ENCODE results near the gene KMT2C. TPM values are rescaled to one million over a fixed set of nuclear protein-coding genes. Genes with fewer than 3 reads are reported as not detected.

KMT2C gene
- total and polyA plus RNA-seq, 2 of the 13 experiments (the other 11 are each of a cell fraction or from before 2014, with no cell fraction given): 7.1 to 14.4 TPM

DNA sequence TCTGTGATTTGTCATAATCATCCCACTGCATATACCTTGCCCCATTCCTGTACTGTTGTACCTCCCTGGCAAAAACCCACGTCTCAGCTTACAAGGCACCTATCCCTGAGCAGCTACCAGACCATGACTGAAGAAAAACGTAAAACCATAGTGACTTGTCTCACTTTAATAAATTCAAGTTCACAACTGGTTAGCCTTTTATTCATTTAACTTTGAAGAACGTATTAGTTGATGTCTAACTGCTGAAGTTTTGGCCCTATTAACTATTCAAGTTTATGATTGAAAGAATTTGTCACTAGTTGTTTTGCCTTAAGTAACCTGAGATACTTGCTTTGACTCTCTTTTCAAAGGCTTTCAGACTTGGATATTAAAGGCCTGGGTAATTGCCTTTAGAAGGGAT is 350.7 kb downstream of the KMT2C start:
- H3K4me2 ChIP-seq (ENCODE audit: low read depth, low read length): no peak overlapping the region
- ATAC-seq: no peak
- TF ChIP-seq MED8 (CRISPR knock-in tag; IDR thresholded peaks at IDR 0.05; ENCODE audit: insufficient replicate concordance) (no peak), HES4 (CRISPR knock-in tag; IDR thresholded peaks at IDR 0.05; ENCODE audit: borderline replicate concordance) (no peak), NFYB (CRISPR knock-in tag; IDR thresholded peaks at IDR 0.05) (no peak), ZNF746 (CRISPR knock-in tag; IDR thresholded peaks at IDR 0.05) (no peak), PTBP1 (IDR thresholded peaks at IDR 0.05; ENCODE audit: low read depth, low read length, poor library complexity, severe bottlenecking) (no peak), ZNF672 (CRISPR knock-in tag; IDR thresholded peaks at IDR 0.05) (no peak), ZNF776 (CRISPR knock-in tag; IDR thresholded peaks at IDR 0.05) (no peak), PHF20 (CRISPR knock-in tag; IDR thresholded peaks at IDR 0.05) (no peak), BRD4 (CRISPR knock-in tag; IDR thresholded peaks at IDR 0.05) (no peak), ZNF441 (CRISPR knock-in tag; IDR thresholded peaks at IDR 0.05; ENCODE audit: borderline replicate concordance) (no peak), NFE2L1 (CRISPR knock-in tag; IDR thresholded peaks at IDR 0.05; ENCODE audit: borderline replicate concordance) (no peak), ZNF367 (CRISPR knock-in tag; IDR thresholded peaks at IDR 0.05; ENCODE audit: borderline replicate concordance) (no peak)
- no peaks in the 10 kb centered on the region for H4K20me1 ChIP-seq (ENCODE audit: insufficient read depth, low read length)
- ChIA-PET POLR2A (no interaction called here), CTCF (ENCODE audit: low intra/inter-chr PET ratio, low total read pairs) (no interaction called here)
- no peak overlapping the region for H3K9ac ChIP-seq (ENCODE audit: insufficient read depth, low read depth, low read length)
- no peaks in the 10 kb centered on the region for H3K27me3 ChIP-seq (ENCODE audit: control insufficient read depth in 1 of 2, insufficient read depth in 2 of 2, low read length in 2 of 2)
- DNase-seq (ENCODE audit: low spot score): no peak
- in situ Hi-C loops (cut with HindIII; ENCODE audit: extremely low pct_ligation_motif_present, low pct_unique_long_range_greater_than_20kb) (no loop called here), intact Hi-C loops (cut with micrococcal nuclease; ENCODE audit: unreplicated experiment) (no loop called here)
- peaks cover 29% of the 10 kb centered on the region for H3K4me1 ChIP-seq (ENCODE audit: insufficient read depth, low read length)
- no peaks in the 10 kb centered on the region for H3K36me3 ChIP-seq (replicated peaks in 1 of 2; ENCODE audit: control insufficient read depth in 1 of 2, insufficient read depth in 2 of 2, low read length in 2 of 2)
- no peak overlapping the region for H2AFZ ChIP-seq (ENCODE audit: low read length)
- no peak for FAIRE-seq
- H3K9me3 ChIP-seq (ENCODE audit: low read length): peaks cover 12% of the 10 kb centered on the region
- BruUV-seq (replicated peaks): no TSS peak
- no peak overlapping the region for H3K4me3 ChIP-seq (replicated peaks in 1 of 3; ENCODE audit: insufficient read depth in 1 of 3, low read depth in 2 of 3, low read length in 3 of 3)
- no peak overlapping the region for H3K27ac ChIP-seq (ENCODE audit: extremely low read length, insufficient read depth, low read length)
- WGBS (ENCODE audit: low lambda C conversion rate): 93% methylated on average over 3 of the region's 3 CpGs
- H3K79me2 ChIP-seq (ENCODE audit: insufficient read depth, low read length): no peaks in the 10 kb centered on the region

Small RNA genes within 50 kb of the gene (small RNA-seq; reads per million reads assigned to genes)
- 0 reads per million in 3 experiments for gene AC104692.1 (ENCODE audit: insufficient read depth in 2 of 3, insufficient read length in 3 of 3, low read depth in 2 of 3, low replicate concordance in 1 of 3)
- gene AC104692.2 (ENCODE audit: insufficient read depth in 2 of 3, insufficient read length in 3 of 3, low read depth in 2 of 3, low replicate concordance in 1 of 3): 0 reads per million in 3 experiments
- 0 reads per million in 3 experiments for gene RF00019 (ENCODE audit: insufficient read depth in 2 of 3, insufficient read length in 3 of 3, low read depth in 2 of 3, low replicate concordance in 1 of 3)

Other genes starting within 250 kb of the KMT2C start
- gene XRCC2, start 240.1 kb upstream of the KMT2C start, total RNA-seq (2016; rRNA removed; fragmentation: Illumina TruSeq; extraction: Trizol): 13.2 and 14.5 TPM in 2 replicates
- gene XRCC2, start 240.1 kb upstream of the KMT2C start, polyA plus RNA-seq (2011; rRNA removed): 2.5 and 3.8 TPM in 2 replicates